ENCODE data around the gene EYA3. TPM values are rescaled to one million over a fixed set of nuclear protein-coding genes. Genes with fewer than 3 reads are reported as not detected.
"Not testable (repeated sequence)": the region's sequence is repeated elsewhere in the genome, so short reads cannot be mapped to it uniquely, and the experiment has no call there.

Gene EYA3
- total RNA-seq, 2 donors from 2014 or later, result 13.6 to 15.6 TPM

- TF ChIP-seq, protein P1, sequence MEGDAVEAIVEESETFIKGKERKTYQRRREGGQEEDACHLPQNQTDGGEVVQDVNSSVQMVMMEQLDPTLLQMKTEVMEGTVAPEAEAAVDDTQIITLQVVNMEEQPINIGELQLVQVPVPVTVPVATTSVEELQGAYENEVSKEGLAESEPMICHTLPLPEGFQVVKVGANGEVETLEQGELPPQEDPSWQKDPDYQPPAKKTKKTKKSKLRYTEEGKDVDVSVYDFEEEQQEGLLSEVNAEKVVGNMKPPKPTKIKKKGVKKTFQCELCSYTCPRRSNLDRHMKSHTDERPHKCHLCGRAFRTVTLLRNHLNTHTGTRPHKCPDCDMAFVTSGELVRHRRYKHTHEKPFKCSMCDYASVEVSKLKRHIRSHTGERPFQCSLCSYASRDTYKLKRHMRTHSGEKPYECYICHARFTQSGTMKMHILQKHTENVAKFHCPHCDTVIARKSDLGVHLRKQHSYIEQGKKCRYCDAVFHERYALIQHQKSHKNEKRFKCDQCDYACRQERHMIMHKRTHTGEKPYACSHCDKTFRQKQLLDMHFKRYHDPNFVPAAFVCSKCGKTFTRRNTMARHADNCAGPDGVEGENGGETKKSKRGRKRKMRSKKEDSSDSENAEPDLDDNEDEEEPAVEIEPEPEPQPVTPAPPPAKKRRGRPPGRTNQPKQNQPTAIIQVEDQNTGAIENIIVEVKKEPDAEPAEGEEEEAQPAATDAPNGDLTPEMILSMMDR (IDR thresholded peaks at IDR 0.05), result no peak
- no peak for DNase-seq (ENCODE audit: low spot score)
- no peak overlapping the region for H3K4me3 ChIP-seq
- no peaks in the 10 kb centered on the region for H3K4me1 ChIP-seq
- no peaks in the 10 kb centered on the region for H3K27me3 ChIP-seq
- no peaks in the 10 kb centered on the region for H3K9me3 ChIP-seq
- peaks cover 45% of the 10 kb centered on the region for H3K36me3 ChIP-seq
- no peak overlapping the region for H3K27ac ChIP-seq
These were observed 77.4 kb downstream of the EYA3 start for GRCh38 chr1:28010969-28011368.

- not testable (repeated sequence) for H3K4me1 ChIP-seq; DNase-seq (ENCODE audit: low spot score); H3K9me3 ChIP-seq; H3K27me3 ChIP-seq; H3K4me3 ChIP-seq; H3K27ac ChIP-seq
- peaks cover 52% of the 10 kb centered on the region for H3K36me3 ChIP-seq
These were observed 85.3 kb downstream of the EYA3 start for GRCh38 chr1:28003117-28003516.

DNA sequence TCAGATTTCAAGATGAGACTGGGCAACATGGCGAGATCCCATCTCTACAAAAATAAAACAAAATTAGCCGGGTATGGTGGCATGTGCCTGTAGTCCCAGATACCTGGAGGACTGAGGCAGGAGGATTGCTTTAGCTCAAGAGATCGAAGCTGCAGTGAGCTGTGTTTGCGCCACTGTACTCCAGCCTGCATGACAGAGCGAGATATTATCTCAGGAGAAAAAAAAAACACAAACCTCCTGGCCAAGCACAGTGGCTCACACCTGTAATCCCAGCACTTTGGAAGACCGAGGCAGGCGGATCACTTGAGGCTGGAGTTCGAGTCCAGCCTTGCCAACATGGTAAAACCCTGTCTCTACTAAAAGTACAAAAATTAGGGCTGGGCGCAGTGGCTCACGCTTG is 85.8 kb downstream of the EYA3 start:
- TF ChIP-seq, protein P1 (IDR thresholded peaks at IDR 0.05), result no peak
- peaks cover 57% of the 10 kb centered on the region for H3K36me3 ChIP-seq

DNA sequence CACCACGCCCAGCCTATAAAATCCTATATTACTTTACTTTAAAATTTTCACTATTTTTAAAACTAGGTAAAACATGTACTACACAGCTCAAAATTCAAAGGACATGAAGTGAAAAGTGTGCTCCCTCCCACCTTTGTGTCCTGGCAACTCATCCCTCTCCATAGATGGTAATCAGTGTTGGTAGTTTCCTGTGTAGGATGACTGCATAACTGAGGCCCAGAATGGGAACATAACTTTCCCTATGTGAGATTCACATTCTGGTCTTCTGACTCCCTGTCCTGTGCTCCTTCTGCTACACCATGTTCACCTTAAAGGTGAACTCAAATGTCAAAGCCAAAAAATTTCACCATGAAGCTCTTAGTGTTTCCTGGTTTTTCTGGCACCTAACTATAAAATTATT is 89.4 kb downstream of the EYA3 start:
- Histone ChIP-seq H3K9me3 (no peaks in the 10 kb centered on the region), H3K36me3 (peaks cover 70% of the 10 kb centered on the region), H3K27me3 (no peaks in the 10 kb centered on the region), H3K27ac (no peak overlapping the region), H3K4me1 (peaks cover 0 to 6% of the 10 kb centered on the region in 2 donors), H3K4me3 (no peak overlapping the region)
- DNase-seq (ENCODE audit: low spot score), result no peak
- TF ChIP-seq, protein P1 (IDR thresholded peaks at IDR 0.05), result no peak

More for the DNA sequence above, 85.8 kb downstream of the EYA3 start:
- no peaks in the 10 kb centered on the region for H3K4me1 ChIP-seq
- H3K27me3 ChIP-seq, result no peaks in the 10 kb centered on the region
- DNase-seq (ENCODE audit: low spot score), result no peak
- no peak overlapping the region for H3K4me3 ChIP-seq
- no peak overlapping the region for H3K27ac ChIP-seq
- no peaks in the 10 kb centered on the region for H3K9me3 ChIP-seq

DNA sequence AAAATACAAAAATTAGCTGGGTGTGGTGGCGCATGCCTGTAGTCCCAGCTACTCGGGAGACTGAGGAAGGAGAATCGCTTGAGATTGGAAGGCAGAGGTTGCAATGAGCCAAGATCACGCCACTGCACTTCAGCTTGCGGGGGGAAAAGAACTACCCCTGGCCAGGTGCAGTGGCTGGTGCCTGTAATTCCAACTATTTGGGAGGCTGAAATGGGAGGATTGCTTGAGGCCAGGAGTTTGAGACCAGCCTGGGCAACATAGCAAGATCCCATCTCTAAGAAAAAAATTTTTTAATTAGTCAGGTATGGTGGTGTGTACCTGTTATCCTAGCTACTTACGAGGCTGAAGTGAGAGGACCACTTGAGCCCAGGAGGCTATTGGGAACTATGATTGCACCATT is 93.9 kb downstream of the EYA3 start:
- H3K9me3 ChIP-seq; DNase-seq (ENCODE audit: low spot score); H3K4me3 ChIP-seq; H3K27me3 ChIP-seq: not testable (repeated sequence)
- H3K27ac ChIP-seq, result peak overlapping the region in 1 of 2 donors; percentile 63
- peaks cover 52% of the 10 kb centered on the region for H3K36me3 ChIP-seq
- peaks cover 0 to 25% of the 10 kb centered on the region in 2 donors for H3K4me1 ChIP-seq

DNA sequence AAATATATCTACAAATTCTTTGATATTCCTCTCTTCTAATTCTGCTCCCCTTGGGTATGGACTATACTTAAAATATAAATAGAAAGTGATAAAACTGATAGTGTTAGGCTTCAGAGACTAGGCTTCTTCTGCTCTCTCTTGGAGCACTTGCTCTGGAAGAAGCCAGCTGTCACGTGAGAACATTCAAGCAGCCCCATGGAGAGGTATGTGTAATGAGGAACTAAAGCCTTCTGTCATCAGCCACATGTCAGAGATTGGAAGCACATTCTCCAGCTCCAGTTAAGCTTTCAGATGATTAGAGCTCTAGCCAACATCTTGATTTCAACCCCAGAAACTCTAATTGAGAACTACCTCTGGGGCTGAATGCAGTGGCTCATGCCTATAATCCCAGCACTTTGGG is 94.3 kb downstream of the EYA3 start:
- TF ChIP-seq, protein P1 (IDR thresholded peaks at IDR 0.05), result no peak
- H3K27ac ChIP-seq, result peak overlapping the region in 1 of 2 donors; percentile 63
- H3K4me3 ChIP-seq, result no peak overlapping the region

DNA sequence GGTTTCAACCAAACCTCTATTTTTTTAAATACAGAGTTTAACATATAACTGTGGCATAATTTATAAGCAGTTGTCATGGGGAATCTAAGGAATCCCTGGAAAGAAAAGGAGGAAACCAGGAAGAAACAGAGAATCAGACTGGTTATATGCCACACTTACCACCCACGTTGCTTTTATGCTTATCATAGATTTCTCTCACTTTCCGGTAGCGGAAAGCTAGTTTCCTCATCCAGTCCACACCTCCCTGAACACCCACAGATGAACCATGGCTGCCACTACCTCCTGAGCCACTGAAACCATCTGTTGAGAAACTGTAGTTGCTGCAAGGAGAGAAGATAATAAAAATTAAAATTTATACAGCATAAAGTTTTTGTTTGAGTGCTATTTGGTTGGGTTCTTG is 95.2 kb downstream of the EYA3 start:
- Histone ChIP-seq H3K27me3 (no peaks in the 10 kb centered on the region), H3K9me3 (no peaks in the 10 kb centered on the region), H3K4me3 (no peak overlapping the region), H3K27ac (no peak overlapping the region), H3K4me1 (peaks cover 0 to 25% of the 10 kb centered on the region in 2 donors), H3K36me3 (peaks cover 53% of the 10 kb centered on the region)
- TF ChIP-seq, protein P1 (IDR thresholded peaks at IDR 0.05), result no peak
- no peak for DNase-seq (ENCODE audit: low spot score)

More for the DNA sequence above, 94.3 kb downstream of the EYA3 start:
- Histone ChIP-seq H3K9me3 (no peaks in the 10 kb centered on the region), H3K4me1 (peaks cover 0 to 25% of the 10 kb centered on the region in 2 donors), H3K27me3 (no peaks in the 10 kb centered on the region), H3K36me3 (peaks cover 52% of the 10 kb centered on the region)
- DNase-seq (ENCODE audit: low spot score), result no peak

Measured in right atrium auricular region (tissue), 2 donors.